B cell (primary cell): ENCODE measurements around the gene ELAVL3. TPM values are rescaled to one million over a fixed set of nuclear protein-coding genes. Genes with fewer than 3 reads are reported as not detected.

Experiments used
- ATAC-seq: fragments of 200-7000 bp; cut with Tn5 transposase; one replicate; pipeline ENCODE4 v1.10.0; 2021; ENCODE audit warnings: low read depth, mild to moderate bottlenecking, moderate number of reproducible peaks, moderate library complexity
- CTCF ChIA-PET: fragments of 350-600 bp; sonication (Branson Sonifier 250); formaldehyde crosslinking; loops from one replicate; lab custom pipeline; 2021; ENCODE audit warnings: antibody characterized with exemption, inconsistent platforms; lab: Charles Lee
- POLR2A ChIA-PET: fragments of 350-600 bp; sonication (Branson Sonifier 250); formaldehyde crosslinking; loops from one replicate; lab custom pipeline; 2021; ENCODE audit warnings: antibody characterized with exemption; lab: Charles Lee
- DNase-seq: peaks from one replicate; pipeline ENCODE4 v3.0.0; 2013
- H2AFZ ChIP-seq: 2 replicates; pipeline ENCODE4 v1.6.1; 2012; ENCODE audit warnings: mild to moderate bottlenecking, low read depth, low read length; ENCODE audit not compliant: insufficient read depth, poor library complexity, severe bottlenecking
- H3K27ac ChIP-seq, 2 donors: 1 replicate in 1 of 2; 2 replicates in 1 of 2; pipeline ENCODE4 v1.5.1; 2012 to 2013; ENCODE audit warnings: low read length in 2 of 2, mild to moderate bottlenecking in 2 of 2, moderate library complexity in 1 of 2
- H3K27me3 ChIP-seq, 4 experiments: fragments of 200-600 bp in 1 of 4; sonication (generic) in 1 of 4; replicated peaks in 1 of 4; 1 replicate in 2 of 4; 2 replicates in 2 of 4; pipeline versions ENCODE4 v1.6.1 to v1.7.0; 2013 to 2016; ENCODE audit warnings: low read length in 3 of 4, mild to moderate bottlenecking in 2 of 4, mixed read lengths in 1 of 4, moderate library complexity in 1 of 4; ENCODE audit not compliant: insufficient read depth in 4 of 4, control insufficient read depth in 3 of 4; ENCODE audit errors: control extremely low read depth in 1 of 4
- H3K36me3 ChIP-seq, 2 experiments: replicated peaks in 1 of 2; 1 replicate in 1 of 2; 2 replicates in 1 of 2; pipeline versions ENCODE4 v1.6.1 to v1.7.1; 2013; ENCODE audit warnings: low read length in 1 of 2; ENCODE audit not compliant: insufficient read depth in 2 of 2, control insufficient read depth in 1 of 2; ENCODE audit errors: control extremely low read depth in 1 of 2, extremely low read depth in 1 of 2
- H3K4me1 ChIP-seq, 2 donors: fragments of 200-600 bp in 1 of 2; sonication (generic) in 1 of 2; 1 replicate in 1 of 2; 2 replicates in 1 of 2; pipeline versions ENCODE4 v1.5.1 to v1.6.1; 2013 to 2017; ENCODE audit warnings: low read length in 2 of 2; ENCODE audit not compliant: control insufficient read depth in 2 of 2, insufficient read depth in 2 of 2
- H3K4me2 ChIP-seq: replicated peaks from 2 replicates; pipeline ENCODE3; 2012; ENCODE audit warnings: mild to moderate bottlenecking, low read depth, low read length; ENCODE audit not compliant: poor library complexity, severe bottlenecking
- H3K4me3 ChIP-seq, 5 experiments: fragments of 200-600 bp in 1 of 5; sonication (generic) in 1 of 5; 1 replicate in 3 of 5; 2 replicates in 2 of 5; pipeline versions ENCODE4 v1.5.1 to v1.7.0; 2011 to 2016; ENCODE audit warnings: low read length in 4 of 5, mild to moderate bottlenecking in 4 of 5, low read depth in 2 of 5, control low read depth in 1 of 5, moderate library complexity in 1 of 5; ENCODE audit not compliant: insufficient read depth in 1 of 5; ENCODE audit errors: control extremely low read depth in 1 of 5, extremely low read depth in 1 of 5
- H3K79me2 ChIP-seq: fragments of 200-600 bp; sonication (generic); one replicate; pipeline ENCODE4 v1.6.0; 2016; ENCODE audit warnings: low read length; ENCODE audit not compliant: control insufficient read depth, insufficient read depth
- H3K9ac ChIP-seq: fragments of 200-600 bp; sonication (generic); 2 replicates; pipeline ENCODE4 v1.6.1; 2017; ENCODE audit warnings: mild to moderate bottlenecking, low read length, moderate library complexity
- H3K9me3 ChIP-seq, 3 donors: one replicate each; pipeline versions ENCODE4 v1.6.1 to v1.7.1; 2013; ENCODE audit warnings: low read length in 2 of 3; ENCODE audit not compliant: control insufficient read depth in 2 of 3, insufficient read depth in 1 of 3; ENCODE audit errors: control extremely low read depth in 1 of 3
- H4K20me1 ChIP-seq: 2 replicates; pipeline ENCODE4 v1.6.0; 2012; ENCODE audit warnings: mild to moderate bottlenecking, low read length; ENCODE audit not compliant: insufficient read depth, control insufficient read depth, poor library complexity, severe bottlenecking
- H3K27ac Mint-ChIP-seq: one replicate; pipeline ENCODE4 v1.8.0; 2021; ENCODE audit warnings: mixed read lengths
- H3K27me3 Mint-ChIP-seq: one replicate; pipeline ENCODE4 v1.8.0; 2021; ENCODE audit warnings: mixed read lengths
- H3K4me1 Mint-ChIP-seq: one replicate; pipeline ENCODE4 v1.8.0; 2021; ENCODE audit warnings: mixed read lengths
- H3K4me3 Mint-ChIP-seq: one replicate; pipeline ENCODE4 v1.8.0; 2021; ENCODE audit warnings: mixed read lengths
- H3K9me3 Mint-ChIP-seq: one replicate; pipeline ENCODE4 v1.8.0; 2022; ENCODE audit warnings: mixed read lengths; ENCODE audit not compliant: insufficient read depth
- CTCF ChIP-seq: fragments of 200-600 bp; IDR thresholded peaks from one replicate; pipeline ENCODE4 v1.8.0; 2022; ENCODE audit warnings: antibody characterized with exemption, mild to moderate bottlenecking
- EZH2 ChIP-seq: IDR thresholded peaks from 2 replicates; pipeline ENCODE4 v1.6.1; 2012; ENCODE audit warnings: borderline replicate concordance, low read depth, mild to moderate bottlenecking, moderate library complexity, low read length; ENCODE audit not compliant: insufficient read depth, poor library complexity, severe bottlenecking
- WGBS: methylation state at CpG from one replicate; pipeline ENCODE4 v1.1.5; 2013; ENCODE audit warnings: missing lambda C conversion rate; ENCODE audit not compliant: insufficient coverage; 5-methylcytosine and 5-hydroxymethylcytosine counted together
- intact Hi-C: fragments of 100-400 bp; cut with micrococcal nuclease; formaldehyde crosslinking; loops from one replicate; pipeline ENCODE4 v1.10.0; 2022
- polyA plus RNA-seq: library from polyadenylated mRNA; depleted of rRNA; stranded (reverse); fragments of >200 nt; gene quantifications from 2 replicates; pipeline ENCODE4 v1.2.3, GENCODE V29; 2012
- total RNA-seq, 2 donors: library from RNA; stranded (reverse); fragments of 120-200 nt in 1 of 2; gene quantifications; 1 replicate in 1 of 2; 2 replicates in 1 of 2; pipeline versions ENCODE4 v1.2.3 to v1.2.4, GENCODE V29; 2013 to 2022

ELAVL3 gene
- total and polyA plus RNA-seq, 2 donors (not counting 1 experiment from before 2014, with no cell fraction given), result 0.01 TPM; not detected in 1

GRCh38 chr19:11404588-11405222 lies 76.1 kb downstream of the ELAVL3 start:
- no peak overlapping the region for H3K4me3 ChIP-seq
- no peak overlapping the region for H3K27ac ChIP-seq
- no peaks in the 10 kb centered on the region for H3K36me3 ChIP-seq
- no peaks in the 10 kb centered on the region for H4K20me1 ChIP-seq
- WGBS, result 84% methylated on average over 8 of the region's 9 CpGs
- Mint-ChIP-seq H3K9me3 (no peaks in the 10 kb centered on the region), H3K4me1 (peaks cover 3% of the 10 kb centered on the region), H3K27ac (no peak overlapping the region), H3K4me3 (no peak overlapping the region), H3K27me3 (peaks cover 10% of the 10 kb centered on the region)
- no peak overlapping the region for H2AFZ ChIP-seq
- H3K4me1 ChIP-seq, result peaks cover 5 to 7% of the 10 kb centered on the region in 2 donors
- ATAC-seq (no peak), DNase-seq (no peak)
- CTCF ChIA-PET, result interaction anchor here (0.9 to 2.9 kb wide), 4 partner anchors 14 to 27 kb away, joined by 3 to 17 read pairs (median 4); partner anchors contain the start of gene RGL3
- intact Hi-C loops, result no loop called here
- no peak overlapping the region for H3K9ac ChIP-seq
- POLR2A ChIA-PET, result no interaction called here
- peaks cover 0 to 24% (median 4%) of the 10 kb centered on the region in 4 experiments for H3K27me3 ChIP-seq
- no peaks in the 10 kb centered on the region for H3K79me2 ChIP-seq
- no peak for TF ChIP-seq EZH2
- TF ChIP-seq CTCF, result no peak
- H3K4me2 ChIP-seq, result no peak overlapping the region
- H3K9me3 ChIP-seq, result no peaks in the 10 kb centered on the region

GRCh38 chr19:11401808-11402543 lies 78.9 kb downstream of the ELAVL3 start:
- H3K27me3 ChIP-seq, result peaks cover 0 to 6% (median 0%) of the 10 kb centered on the region in 4 experiments
- Mint-ChIP-seq H3K9me3 (no peaks in the 10 kb centered on the region), H3K27ac (no peak overlapping the region), H3K4me1 (peaks cover 3% of the 10 kb centered on the region), H3K27me3 (peaks cover 8% of the 10 kb centered on the region), H3K4me3 (no peak overlapping the region)
- H3K36me3 ChIP-seq, result no peaks in the 10 kb centered on the region
- TF ChIP-seq EZH2 (no peak), CTCF (no peak)
- ChIA-PET CTCF (interaction anchor here (1.7 kb wide), 1 partner anchor 21 kb away, joined by 6 read pairs; no protein-coding TSS in a partner anchor), POLR2A (no interaction called here)
- H3K27ac ChIP-seq, result no peak overlapping the region
- DNase-seq (no peak), ATAC-seq (no peak)
- H4K20me1 ChIP-seq, result no peaks in the 10 kb centered on the region
- peaks cover 5 to 7% of the 10 kb centered on the region in 2 donors for H3K4me1 ChIP-seq
- intact Hi-C loops, result no loop called here
- H2AFZ ChIP-seq, result no peak overlapping the region
- 93% methylated on average over 8 of the region's 9 CpGs for WGBS
- no peaks in the 10 kb centered on the region for H3K9me3 ChIP-seq
- H3K4me3 ChIP-seq, result no peak overlapping the region
- no peak overlapping the region for H3K4me2 ChIP-seq
- no peak overlapping the region for H3K9ac ChIP-seq
- no peaks in the 10 kb centered on the region for H3K79me2 ChIP-seq
